Endothelial cell of umbilical vein (primary cell): ENCODE results near the gene PDS5B. TPM values are rescaled to one million over a fixed set of nuclear protein-coding genes. Genes with fewer than 3 reads are reported as not detected.

Experiments used
- BruUV-seq: library from RNA; stranded (reverse); fragments of 400-500 nt; replicated peaks from 2 replicates; lab custom pipeline; 2021; lab: Mats Ljungman, UMichigan
- CTCF ChIA-PET: fragments of 300-600, 350-600 bp; sonication (Branson Sonifier 250); formaldehyde crosslinking; loops from one replicate; lab custom pipeline; 2021; ENCODE audit warnings: antibody characterized with exemption, inconsistent platforms; lab: Charles Lee
- POLR2A ChIA-PET: fragments of 300-600, 350-600 bp; sonication (Branson Sonifier 250); formaldehyde crosslinking; loops from one replicate; lab custom pipeline; 2021; ENCODE audit warnings: antibody characterized with exemption, inconsistent platforms; lab: Charles Lee
- DNase-seq: peaks from one replicate; pipeline ENCODE4 v3.0.0-alpha.2; 2011; ENCODE audit warnings: low read depth, low spot score
- FAIRE-seq: peaks from 2 replicates; lab custom pipeline; 2011; peaks lifted over from hg19 to GRCh38; lab: Jason Lieb, UNC
- H2AFZ ChIP-seq: 2 replicates; pipeline ENCODE4 v1.6.0; 2012; ENCODE audit warnings: low read depth, low read length, control low read depth, inconsistent platforms
- H3K27ac ChIP-seq: 2 replicates; pipeline ENCODE4 v1.5.1; 2011; ENCODE audit warnings: low read depth, mild to moderate bottlenecking, control low read depth, low read length, moderate library complexity; ENCODE audit not compliant: insufficient read depth
- H3K27me3 ChIP-seq, 2 experiments: 2 replicates each; pipeline versions ENCODE4 v1.6.0 to v1.6.1; 2011; ENCODE audit warnings: low read length in 2 of 2, mixed read lengths in 1 of 2; ENCODE audit not compliant: control insufficient read depth in 2 of 2, insufficient read depth in 2 of 2
- H3K36me3 ChIP-seq, 2 experiments: 2 replicates in 1 of 2; 3 replicates in 1 of 2; pipeline ENCODE4 v1.5.1; 2011; ENCODE audit warnings: low read length in 2 of 2, mild to moderate bottlenecking in 1 of 2, moderate library complexity in 1 of 2; ENCODE audit not compliant: control insufficient read depth in 2 of 2, insufficient read depth in 2 of 2; ENCODE audit errors: extremely low read depth in 1 of 2
- H3K4me1 ChIP-seq: 3 replicates; pipeline ENCODE4 v1.5.1; 2011; ENCODE audit warnings: mild to moderate bottlenecking, low read length; ENCODE audit not compliant: control insufficient read depth, insufficient read depth; ENCODE audit errors: extremely low read depth
- H3K4me2 ChIP-seq: 2 replicates; pipeline ENCODE4 v1.6.1; 2011; ENCODE audit warnings: low read length, control low read depth, mixed read lengths; ENCODE audit not compliant: insufficient read depth
- H3K4me3 ChIP-seq, 3 experiments: fragments of 200-600 bp in 1 of 3; sonication (generic), shearing (Covaris generic) in 1 of 3; replicated peaks in 1 of 3; 2 replicates each; pipeline ENCODE4 v1.5.1; 2011 to 2016; ENCODE audit warnings: control low read depth in 3 of 3, low read length in 3 of 3, mild to moderate bottlenecking in 2 of 3, inconsistent platforms in 1 of 3, low read depth in 1 of 3, moderate library complexity in 1 of 3; ENCODE audit not compliant: insufficient read depth in 1 of 3
- H3K79me2 ChIP-seq: 2 replicates; pipeline ENCODE4 v1.6.0; 2012; ENCODE audit warnings: low read length, inconsistent platforms; ENCODE audit not compliant: control insufficient read depth, insufficient read depth
- H3K9ac ChIP-seq: replicated peaks from 2 replicates; pipeline ENCODE3; 2011; ENCODE audit warnings: low read length, control low read depth; ENCODE audit not compliant: insufficient read depth; ENCODE audit errors: extremely low read depth
- H3K9me1 ChIP-seq: replicated peaks from 3 replicates; pipeline ENCODE4 v1.6.0; 2011; ENCODE audit warnings: mild to moderate bottlenecking, low read length; ENCODE audit not compliant: control insufficient read depth, insufficient read depth; ENCODE audit errors: extremely low read depth
- H3K9me3 ChIP-seq: replicated peaks from 2 replicates; pipeline ENCODE4 v1.5.1; 2012; ENCODE audit warnings: low read length, inconsistent platforms; ENCODE audit not compliant: control insufficient read depth, insufficient read depth
- H4K20me1 ChIP-seq: replicated peaks from 2 replicates; pipeline ENCODE3; 2011; ENCODE audit warnings: mild to moderate bottlenecking, low read length; ENCODE audit not compliant: control insufficient read depth, insufficient read depth; ENCODE audit errors: extremely low read depth
- EZH2 ChIP-seq: IDR thresholded peaks from 2 replicates; pipeline ENCODE4 v1.6.1; 2012; ENCODE audit warnings: borderline replicate concordance, low read depth, mild to moderate bottlenecking, moderate library complexity, low read length, inconsistent platforms; ENCODE audit not compliant: severe bottlenecking
- FOS ChIP-seq: IDR thresholded peaks from 2 replicates; pipeline ENCODE4 v1.6.1; 2011; ENCODE audit warnings: mild to moderate bottlenecking, low read length, moderate library complexity, borderline replicate concordance; ENCODE audit not compliant: insufficient read depth
- GATA2 ChIP-seq: IDR thresholded peaks from 2 replicates; pipeline ENCODE4 v1.7.0; 2011; ENCODE audit warnings: low read depth, mild to moderate bottlenecking, moderate library complexity, mixed read lengths, low read length; ENCODE audit not compliant: insufficient read length, insufficient read depth
- JUN ChIP-seq: IDR thresholded peaks from 2 replicates; pipeline ENCODE4 v1.6.1; 2011; ENCODE audit warnings: borderline replicate concordance, low read depth; ENCODE audit not compliant: insufficient read length, insufficient read depth
- MYC ChIP-seq: IDR thresholded peaks from one replicate; pipeline ENCODE4 v1.6.1; 2011; ENCODE audit warnings: mild to moderate bottlenecking, low read depth, low read length
- POLR2A ChIP-seq: IDR thresholded peaks from 2 replicates; pipeline ENCODE4 v1.6.1; 2012; ENCODE audit warnings: low read depth, mild to moderate bottlenecking, control low read depth, low read length
- POLR2AphosphoS5 ChIP-seq: IDR thresholded peaks from 2 replicates; pipeline ENCODE4 v1.6.1; 2012; ENCODE audit warnings: low read depth, mild to moderate bottlenecking, control low read depth, low read length, moderate library complexity; ENCODE audit not compliant: insufficient read depth
- dilution Hi-C: fragments of 300-500 bp; cut with MboI; formaldehyde crosslinking; loops from one replicate; pipeline ENCODE4 v1.15.0; 2019; ENCODE audit warnings: low sequenced_read_pairs; ENCODE audit not compliant: extremely low pct_ligation_motif_present
- intact Hi-C: fragments of 100-400 bp; cut with micrococcal nuclease; formaldehyde crosslinking; loops from one replicate; pipeline ENCODE4 v1.10.0; 2022
- polyA plus RNA-seq, 4 experiments: library from polyadenylated mRNA; depleted of rRNA in 3 of 4; stranded (reverse) in 3 of 4; unstranded in 1 of 4; fragments of >200 nt; gene quantifications; 2 replicates each; pipeline versions ENCODE4 v1.2.1 to v1.2.3, GENCODE V29; 2011 to 2012; ENCODE audit warnings: missing spikeins in 1 of 4
- total RNA-seq: library from RNA; stranded (reverse); gene quantifications from 2 replicates; pipeline ENCODE4 v1.2.3, GENCODE V29; 2021
- TF ChIP-seq, protein P1 (sequence below): IDR thresholded peaks from 2 replicates; pipeline ENCODE4 v1.6.1; 2011; ENCODE audit not compliant: insufficient read depth, insufficient read length
- TF ChIP-seq, protein P2 (sequence below), 2 donors: IDR thresholded peaks; 1 replicate in 1 of 2; 2 replicates in 1 of 2; pipeline ENCODE4 v1.5.1; 2011; ENCODE audit warnings: low read length in 2 of 2, mild to moderate bottlenecking in 2 of 2, moderate library complexity in 2 of 2, control low read depth in 1 of 2, inconsistent platforms in 1 of 2, low read depth in 1 of 2; ENCODE audit not compliant: insufficient read depth in 1 of 2; ENCODE audit errors: extremely low read depth in 1 of 2

The PDS5B gene
- total and polyA plus RNA-seq, 2 donors (not counting 3 experiments of a cell fraction or from before 2014, with no cell fraction given), result 3.9 to 40.3 TPM

DNA sequence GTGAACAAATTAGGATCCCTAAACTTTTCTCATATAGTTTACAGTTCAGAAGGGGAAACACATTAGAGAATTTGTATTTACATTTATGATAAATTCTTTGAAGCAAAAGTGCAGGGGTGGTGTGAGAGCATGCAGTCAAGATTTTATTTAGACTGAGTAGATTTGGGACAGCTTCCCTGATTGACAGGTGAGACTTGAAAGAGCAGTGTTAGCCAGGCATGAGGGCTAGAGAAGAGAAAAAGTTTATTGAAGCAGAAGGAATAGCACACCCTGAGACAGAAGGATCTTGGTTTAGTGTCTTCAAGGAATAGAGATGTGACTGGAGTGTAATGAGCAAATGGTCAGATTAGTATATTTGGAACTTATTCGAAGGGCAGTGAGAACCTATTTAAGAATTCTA, 50.5 kb downstream of the PDS5B start:
- peaks cover 53% of the 10 kb centered on the region for H3K79me2 ChIP-seq
- no peak for FAIRE-seq

More for the DNA sequence above, 50.5 kb downstream of the PDS5B start:
- TF ChIP-seq, protein P1, sequence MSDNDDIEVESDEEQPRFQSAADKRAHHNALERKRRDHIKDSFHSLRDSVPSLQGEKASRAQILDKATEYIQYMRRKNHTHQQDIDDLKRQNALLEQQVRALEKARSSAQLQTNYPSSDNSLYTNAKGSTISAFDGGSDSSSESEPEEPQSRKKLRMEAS, result no peak
- TF ChIP-seq POLR2A (no peak), JUN (no peak), FOS (no peak), POLR2AphosphoS5 (no peak), GATA2 (no peak), MYC (no peak), EZH2 (no peak)
- TF ChIP-seq, protein P2, sequence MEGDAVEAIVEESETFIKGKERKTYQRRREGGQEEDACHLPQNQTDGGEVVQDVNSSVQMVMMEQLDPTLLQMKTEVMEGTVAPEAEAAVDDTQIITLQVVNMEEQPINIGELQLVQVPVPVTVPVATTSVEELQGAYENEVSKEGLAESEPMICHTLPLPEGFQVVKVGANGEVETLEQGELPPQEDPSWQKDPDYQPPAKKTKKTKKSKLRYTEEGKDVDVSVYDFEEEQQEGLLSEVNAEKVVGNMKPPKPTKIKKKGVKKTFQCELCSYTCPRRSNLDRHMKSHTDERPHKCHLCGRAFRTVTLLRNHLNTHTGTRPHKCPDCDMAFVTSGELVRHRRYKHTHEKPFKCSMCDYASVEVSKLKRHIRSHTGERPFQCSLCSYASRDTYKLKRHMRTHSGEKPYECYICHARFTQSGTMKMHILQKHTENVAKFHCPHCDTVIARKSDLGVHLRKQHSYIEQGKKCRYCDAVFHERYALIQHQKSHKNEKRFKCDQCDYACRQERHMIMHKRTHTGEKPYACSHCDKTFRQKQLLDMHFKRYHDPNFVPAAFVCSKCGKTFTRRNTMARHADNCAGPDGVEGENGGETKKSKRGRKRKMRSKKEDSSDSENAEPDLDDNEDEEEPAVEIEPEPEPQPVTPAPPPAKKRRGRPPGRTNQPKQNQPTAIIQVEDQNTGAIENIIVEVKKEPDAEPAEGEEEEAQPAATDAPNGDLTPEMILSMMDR (IDR thresholded peaks at IDR 0.05; ENCODE audit: extremely low read depth in 1 of 2, insufficient read depth in 1 of 2, low read depth in 1 of 2, low read length in 2 of 2), result no peak
- Histone ChIP-seq H3K27ac (no peak overlapping the region), H3K4me2 (no peak overlapping the region), H3K4me3 (no peak overlapping the region), H3K9ac (no peak overlapping the region), H2AFZ (no peak overlapping the region), H3K9me3 (no peaks in the 10 kb centered on the region), H3K27me3 (no peaks in the 10 kb centered on the region), H3K4me1 (peaks cover 2% of the 10 kb centered on the region), H3K9me1 (no peaks in the 10 kb centered on the region), H4K20me1 (peaks cover 3% of the 10 kb centered on the region), H3K36me3 (no peaks in the 10 kb centered on the region)
- dilution Hi-C loops, result no loop called here
- ChIA-PET CTCF (interaction anchor here (0.6 to 3.5 kb wide), 6 partner anchors 8 to 1197 kb away, joined by 3 to 30 read pairs (median 3); partner anchors contain the start of gene PDS5B), POLR2A (no interaction called here)
- BruUV-seq, result no TSS peak
- DNase-seq, result no peak
- intact Hi-C loops, result no loop called here
